ENCODE results near the gene ADGRF1.

The ADGRF1 gene

GRCh38 chr6:46985943-46986342 lies 56.2 kb downstream of the ADGRF1 start:
- Histone ChIP-seq H3K27me3 (ENCODE audit: control insufficient read depth, insufficient read depth, low read length, poor library complexity, severe bottlenecking) (no peaks in the 10 kb centered on the region), H3K4me3 (ENCODE audit: insufficient read depth, low read depth, low read length) (no peak overlapping the region), H3K27ac (ENCODE audit: insufficient read depth, low read depth, low read length, poor library complexity, severe bottlenecking) (no peak overlapping the region), H3K36me3 (ENCODE audit: control insufficient read depth, insufficient read depth, low read length) (no peaks in the 10 kb centered on the region), H3K4me1 (ENCODE audit: control insufficient read depth, insufficient read depth, low read length) (no peaks in the 10 kb centered on the region), H3K9me3 (ENCODE audit: control insufficient read depth, low read length) (no peaks in the 10 kb centered on the region)
- WGBS, 2 experiments = 85 to 89% methylated on average over 3 of the region's 3 CpGs

DNA sequence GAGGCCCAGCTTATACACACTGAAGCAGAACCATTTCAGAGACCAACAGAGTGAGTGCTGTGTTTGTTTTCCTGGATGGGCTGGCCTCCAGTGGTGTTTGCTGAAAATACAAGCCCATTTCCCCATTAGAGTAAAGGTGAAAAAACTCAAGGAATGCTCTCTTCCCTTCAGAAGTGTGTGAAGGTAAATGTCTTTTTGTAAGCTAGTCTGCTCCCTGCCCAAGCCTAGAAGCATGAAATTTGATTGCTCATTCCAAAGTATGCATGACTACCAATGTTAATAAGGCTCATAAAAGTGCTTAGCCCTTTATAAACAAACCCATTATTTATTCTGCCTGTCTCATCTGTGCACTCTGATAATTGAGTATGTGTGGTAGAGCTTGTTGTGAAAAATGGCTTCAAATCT lies 59.1 kb downstream of the ADGRF1 start:
- Histone ChIP-seq H3K36me3 (ENCODE audit: control insufficient read depth, insufficient read depth, low read length) (no peaks in the 10 kb centered on the region), H3K4me3 (ENCODE audit: insufficient read depth, low read depth, low read length) (no peak overlapping the region), H3K27ac (ENCODE audit: insufficient read depth, low read depth, low read length, poor library complexity, severe bottlenecking) (no peak overlapping the region), H3K27me3 (ENCODE audit: control insufficient read depth, insufficient read depth, low read length, poor library complexity, severe bottlenecking) (no peaks in the 10 kb centered on the region), H3K4me1 (ENCODE audit: control insufficient read depth, insufficient read depth, low read length) (no peaks in the 10 kb centered on the region), H3K9me3 (ENCODE audit: control insufficient read depth, low read length) (no peaks in the 10 kb centered on the region)

DNA sequence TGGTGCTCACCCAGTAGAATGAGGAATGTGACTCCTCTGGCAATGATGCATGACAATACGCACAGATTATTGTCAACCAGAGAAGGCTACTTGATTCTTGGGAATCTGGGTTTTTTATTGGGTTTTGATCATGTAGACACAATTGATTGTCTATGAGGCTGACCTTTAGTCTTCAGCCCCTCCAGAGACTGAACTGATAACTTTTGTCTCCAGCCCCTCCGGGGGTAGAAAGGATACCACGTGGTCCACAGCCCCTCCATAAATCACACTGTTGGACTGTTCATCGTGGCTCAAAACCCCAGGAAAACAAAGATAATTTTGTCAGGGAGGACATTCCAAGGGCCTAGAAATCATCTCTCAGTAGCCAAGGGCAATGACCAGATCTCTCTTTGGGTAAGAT lies 62.9 kb downstream of the ADGRF1 start:
- Histone ChIP-seq H3K4me3 (ENCODE audit: insufficient read depth, low read depth, low read length) (no peak overlapping the region), H3K9me3 (ENCODE audit: control insufficient read depth, low read length) (no peaks in the 10 kb centered on the region)
- 86 to 91% methylated on average over 4 of the region's 4 CpGs for WGBS, 2 experiments

GRCh38 chr6:46974786-46975185 lies 67.3 kb downstream of the ADGRF1 start:
- Histone ChIP-seq H3K27me3 (ENCODE audit: control insufficient read depth, insufficient read depth, low read length, poor library complexity, severe bottlenecking) (no peaks in the 10 kb centered on the region), H3K4me1 (ENCODE audit: control insufficient read depth, insufficient read depth, low read length) (no peaks in the 10 kb centered on the region), H3K27ac (ENCODE audit: insufficient read depth, low read depth, low read length, poor library complexity, severe bottlenecking) (no peak overlapping the region), H3K9me3 (ENCODE audit: control insufficient read depth, low read length) (no peaks in the 10 kb centered on the region), H3K4me3 (ENCODE audit: insufficient read depth, low read depth, low read length) (no peak overlapping the region), H3K36me3 (ENCODE audit: control insufficient read depth, insufficient read depth, low read length) (no peaks in the 10 kb centered on the region)
- WGBS, 2 experiments = 92 to 94% methylated on average over 1 of the region's 1 CpG

More for the DNA sequence above, 62.9 kb downstream of the ADGRF1 start:
- no peaks in the 10 kb centered on the region for H3K27me3 ChIP-seq (ENCODE audit: control insufficient read depth, insufficient read depth, low read length, poor library complexity, severe bottlenecking)
- no peak overlapping the region for H3K27ac ChIP-seq (ENCODE audit: insufficient read depth, low read depth, low read length, poor library complexity, severe bottlenecking)
- H3K36me3 ChIP-seq (ENCODE audit: control insufficient read depth, insufficient read depth, low read length) = no peaks in the 10 kb centered on the region
- H3K4me1 ChIP-seq (ENCODE audit: control insufficient read depth, insufficient read depth, low read length) = no peaks in the 10 kb centered on the region

DNA sequence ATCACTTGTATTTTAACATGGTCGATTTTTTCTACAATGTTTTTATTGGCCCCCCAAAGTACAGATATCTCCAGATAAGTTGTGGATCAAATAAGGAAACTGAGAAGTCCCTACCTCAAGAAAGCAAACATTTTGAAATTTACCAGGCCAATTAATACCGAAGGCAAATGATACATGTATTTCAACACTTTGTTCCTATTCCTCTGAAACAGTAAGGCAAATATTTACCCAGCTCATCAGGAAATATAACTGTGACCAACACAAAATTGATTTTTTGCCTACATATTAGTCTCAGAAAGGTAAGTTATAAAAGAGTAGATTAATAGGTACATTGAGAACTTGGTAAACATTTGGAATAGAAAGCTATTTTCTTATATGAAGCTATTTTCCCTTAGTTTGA lies 69.1 kb downstream of the ADGRF1 start:
- WGBS, 2 experiments = 65 to 96% methylated on average over 1 to 2 of the region's 2 CpGs
- no peak overlapping the region for H3K27ac ChIP-seq (ENCODE audit: insufficient read depth, low read depth, low read length, poor library complexity, severe bottlenecking)
- no peaks in the 10 kb centered on the region for H3K27me3 ChIP-seq (ENCODE audit: control insufficient read depth, insufficient read depth, low read length, poor library complexity, severe bottlenecking)
- H3K36me3 ChIP-seq (ENCODE audit: control insufficient read depth, insufficient read depth, low read length) = no peaks in the 10 kb centered on the region
- no peaks in the 10 kb centered on the region for H3K4me1 ChIP-seq (ENCODE audit: control insufficient read depth, insufficient read depth, low read length)
- no peak overlapping the region for H3K4me3 ChIP-seq (ENCODE audit: insufficient read depth, low read depth, low read length)
- H3K9me3 ChIP-seq (ENCODE audit: control insufficient read depth, low read length) = no peaks in the 10 kb centered on the region

- no peak overlapping the region for H3K27ac ChIP-seq (ENCODE audit: insufficient read depth, low read depth, low read length, poor library complexity, severe bottlenecking)
- H3K4me3 ChIP-seq (ENCODE audit: insufficient read depth, low read depth, low read length) = no peak overlapping the region
- H3K27me3 ChIP-seq (ENCODE audit: control insufficient read depth, insufficient read depth, low read length, poor library complexity, severe bottlenecking) = no peaks in the 10 kb centered on the region
- H3K4me1 ChIP-seq (ENCODE audit: control insufficient read depth, insufficient read depth, low read length) = no peaks in the 10 kb centered on the region
- no peaks in the 10 kb centered on the region for H3K9me3 ChIP-seq (ENCODE audit: control insufficient read depth, low read length)
- no peaks in the 10 kb centered on the region for H3K36me3 ChIP-seq (ENCODE audit: control insufficient read depth, insufficient read depth, low read length)
- WGBS, 2 experiments = 57 to 80% methylated on average over 1 of the region's 1 CpG
These were observed 69.6 kb downstream of the ADGRF1 start for GRCh38 chr6:46972531-46972930.

- H3K4me1 ChIP-seq (ENCODE audit: control insufficient read depth, insufficient read depth, low read length) = no peaks in the 10 kb centered on the region
- no peak overlapping the region for H3K4me3 ChIP-seq (ENCODE audit: insufficient read depth, low read depth, low read length)
- H3K9me3 ChIP-seq (ENCODE audit: control insufficient read depth, low read length) = no peaks in the 10 kb centered on the region
- 67 to 92% methylated on average over 1 of the region's 1 CpG for WGBS, 2 experiments
- H3K27me3 ChIP-seq (ENCODE audit: control insufficient read depth, insufficient read depth, low read length, poor library complexity, severe bottlenecking) = no peaks in the 10 kb centered on the region
- H3K36me3 ChIP-seq (ENCODE audit: control insufficient read depth, insufficient read depth, low read length) = no peaks in the 10 kb centered on the region
- no peak overlapping the region for H3K27ac ChIP-seq (ENCODE audit: insufficient read depth, low read depth, low read length, poor library complexity, severe bottlenecking)
These were observed 72.9 kb downstream of the ADGRF1 start for GRCh38 chr6:46969206-46969605.

DNA sequence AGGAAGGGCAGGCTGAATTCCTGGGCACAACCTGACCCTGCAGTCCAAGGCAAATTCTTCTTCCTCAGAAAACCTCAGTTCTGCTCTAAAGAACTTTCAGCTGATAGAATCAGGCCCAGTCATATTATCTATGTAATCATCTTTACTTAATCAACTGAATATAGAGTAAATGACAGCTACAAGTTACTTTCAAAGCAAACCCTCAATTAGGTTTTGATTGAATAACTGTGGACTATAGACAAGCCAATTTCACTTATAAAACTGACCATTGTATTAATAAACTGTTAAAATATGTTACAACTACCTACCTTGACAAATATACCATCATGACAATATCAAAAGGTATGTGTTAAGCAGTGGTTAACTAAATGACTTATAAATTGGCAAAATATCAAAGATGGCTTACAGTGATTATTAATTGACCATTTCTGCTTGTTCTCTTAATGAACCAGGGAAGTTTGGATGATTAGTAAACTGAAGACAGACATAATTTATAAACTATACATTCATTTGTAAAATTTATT lies 74.2 kb downstream of the ADGRF1 start:
- no peaks in the 10 kb centered on the region for H3K9me3 ChIP-seq (ENCODE audit: control insufficient read depth, low read length)
- H3K27ac ChIP-seq (ENCODE audit: insufficient read depth, low read depth, low read length, poor library complexity, severe bottlenecking) = no peak overlapping the region
- H3K27me3 ChIP-seq (ENCODE audit: control insufficient read depth, insufficient read depth, low read length, poor library complexity, severe bottlenecking) = no peaks in the 10 kb centered on the region
- no peaks in the 10 kb centered on the region for H3K36me3 ChIP-seq (ENCODE audit: control insufficient read depth, insufficient read depth, low read length)
- no peak overlapping the region for H3K4me3 ChIP-seq (ENCODE audit: insufficient read depth, low read depth, low read length)
- H3K4me1 ChIP-seq (ENCODE audit: control insufficient read depth, insufficient read depth, low read length) = no peaks in the 10 kb centered on the region

DNA sequence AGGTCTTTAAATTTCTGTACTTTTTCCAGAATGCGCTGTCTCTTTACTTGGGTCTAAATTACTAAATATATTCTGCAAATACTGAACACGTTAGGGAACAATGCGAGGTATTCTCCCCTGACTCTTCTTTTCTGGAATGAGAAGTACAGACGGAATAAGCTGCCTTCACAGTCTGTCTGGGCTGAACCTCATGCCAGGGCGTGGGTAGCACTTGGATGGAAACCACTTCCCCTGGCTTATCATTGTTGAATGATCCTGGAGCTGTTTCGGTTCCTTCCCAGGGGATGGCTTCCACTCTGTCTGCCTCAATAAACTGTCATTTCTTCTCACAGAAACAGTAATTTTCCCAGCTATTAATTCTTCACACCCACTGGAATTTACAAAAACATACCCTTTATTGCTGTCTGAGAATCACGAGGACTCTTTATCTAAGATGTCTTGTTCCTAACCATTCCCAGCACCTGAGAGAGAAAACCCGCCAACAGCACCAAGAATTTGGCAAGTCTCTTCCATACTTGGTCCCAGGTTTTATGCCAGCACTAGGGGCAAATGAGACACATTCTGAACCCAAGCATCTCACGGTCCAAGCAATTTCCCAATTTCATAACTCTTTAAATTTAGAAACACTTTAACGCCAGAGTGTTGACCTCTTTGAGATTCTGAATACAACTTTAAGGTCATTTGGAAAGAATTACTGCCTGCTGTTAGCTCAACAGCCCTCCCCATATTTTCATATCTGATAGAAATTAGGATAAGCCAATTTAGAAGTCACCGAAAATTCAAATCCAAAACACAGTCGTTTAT lies 77.2 kb downstream of the ADGRF1 start:
- Histone ChIP-seq H3K9me3 (ENCODE audit: control insufficient read depth, low read length) (no peaks in the 10 kb centered on the region), H3K36me3 (ENCODE audit: control insufficient read depth, insufficient read depth, low read length) (no peaks in the 10 kb centered on the region), H3K4me1 (ENCODE audit: control insufficient read depth, insufficient read depth, low read length) (no peaks in the 10 kb centered on the region), H3K27me3 (ENCODE audit: control insufficient read depth, insufficient read depth, low read length, poor library complexity, severe bottlenecking) (no peaks in the 10 kb centered on the region), H3K4me3 (ENCODE audit: insufficient read depth, low read depth, low read length) (no peak overlapping the region), H3K27ac (ENCODE audit: insufficient read depth, low read depth, low read length, poor library complexity, severe bottlenecking) (no peak overlapping the region)
- WGBS, 2 experiments = 95% methylated on average over 10 to 11 of the region's 12 CpGs

DNA sequence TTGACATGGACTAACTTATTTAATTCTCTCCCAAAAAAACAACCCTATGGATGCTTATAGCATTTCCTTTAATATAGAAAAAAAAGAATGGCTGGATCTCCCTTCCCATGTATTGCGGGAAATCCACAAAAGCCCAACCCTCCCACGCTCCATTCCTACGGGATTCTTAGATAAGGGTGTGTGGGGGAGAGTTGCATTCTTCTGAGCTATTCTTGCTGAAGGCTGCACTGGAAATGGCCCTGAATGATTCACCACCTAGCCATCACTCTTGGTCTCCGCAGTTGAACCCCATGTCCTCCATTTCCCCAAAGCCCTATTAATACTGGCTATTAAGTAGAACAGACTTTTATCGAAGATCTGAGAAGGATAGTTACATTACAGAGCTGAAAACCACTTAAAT lies 78.5 kb downstream of the ADGRF1 start:
- 46 to 74% methylated on average over 2 to 5 of the region's 5 CpGs for WGBS, 2 experiments
- no peak overlapping the region for H3K27ac ChIP-seq (ENCODE audit: insufficient read depth, low read depth, low read length, poor library complexity, severe bottlenecking)
- no peaks in the 10 kb centered on the region for H3K27me3 ChIP-seq (ENCODE audit: control insufficient read depth, insufficient read depth, low read length, poor library complexity, severe bottlenecking)
- no peaks in the 10 kb centered on the region for H3K4me1 ChIP-seq (ENCODE audit: control insufficient read depth, insufficient read depth, low read length)
- H3K9me3 ChIP-seq (ENCODE audit: control insufficient read depth, low read length) = no peaks in the 10 kb centered on the region
- no peak overlapping the region for H3K4me3 ChIP-seq (ENCODE audit: insufficient read depth, low read depth, low read length)
- H3K36me3 ChIP-seq (ENCODE audit: control insufficient read depth, insufficient read depth, low read length) = no peaks in the 10 kb centered on the region

Data from ectodermal cell (in vitro differentiated cells).